Neural progenitor cell (in vitro differentiated cells): ENCODE measurements around the gene PIGO.

Experiments
- EZH2 ChIP-seq: fragments of 200-600 bp; sonication (generic); IDR thresholded peaks from 2 replicates; pipeline ENCODE4 v1.6.1; 2017; ENCODE audit warnings: antibody characterized with exemption, mild to moderate bottlenecking, moderate library complexity
- EZH2phosphoT487 ChIP-seq: fragments of 200-600 bp; sonication (generic); IDR thresholded peaks from 2 replicates; pipeline ENCODE4 v1.6.1; 2017; ENCODE audit warnings: antibody characterized with exemption
- TF ChIP-seq, protein P1 (sequence below): fragments of 200-600 bp; sonication (generic); IDR thresholded peaks from 2 replicates; pipeline ENCODE4 v1.5.1; 2017; ENCODE audit warnings: antibody characterized with exemption, mild to moderate bottlenecking

DNA sequence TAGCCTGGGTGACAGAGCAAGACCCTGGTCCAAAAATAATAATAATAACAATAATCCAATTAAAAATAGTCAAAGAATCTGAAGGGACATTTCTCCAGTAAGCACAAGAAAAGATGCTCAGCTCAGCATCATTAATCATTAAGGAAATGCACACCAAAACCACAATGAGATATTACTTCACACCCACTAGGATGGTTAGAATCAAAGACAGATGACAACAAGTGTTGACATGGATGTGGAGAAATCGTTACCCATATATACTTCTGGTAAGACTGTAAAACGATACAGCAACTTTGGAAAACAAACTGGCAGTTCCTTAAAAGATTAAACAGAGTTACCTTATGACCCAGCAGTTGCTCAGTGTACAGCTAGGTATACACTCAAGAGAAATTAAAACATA is 11.3 kb downstream of the PIGO start:
- TF ChIP-seq, protein P1, sequence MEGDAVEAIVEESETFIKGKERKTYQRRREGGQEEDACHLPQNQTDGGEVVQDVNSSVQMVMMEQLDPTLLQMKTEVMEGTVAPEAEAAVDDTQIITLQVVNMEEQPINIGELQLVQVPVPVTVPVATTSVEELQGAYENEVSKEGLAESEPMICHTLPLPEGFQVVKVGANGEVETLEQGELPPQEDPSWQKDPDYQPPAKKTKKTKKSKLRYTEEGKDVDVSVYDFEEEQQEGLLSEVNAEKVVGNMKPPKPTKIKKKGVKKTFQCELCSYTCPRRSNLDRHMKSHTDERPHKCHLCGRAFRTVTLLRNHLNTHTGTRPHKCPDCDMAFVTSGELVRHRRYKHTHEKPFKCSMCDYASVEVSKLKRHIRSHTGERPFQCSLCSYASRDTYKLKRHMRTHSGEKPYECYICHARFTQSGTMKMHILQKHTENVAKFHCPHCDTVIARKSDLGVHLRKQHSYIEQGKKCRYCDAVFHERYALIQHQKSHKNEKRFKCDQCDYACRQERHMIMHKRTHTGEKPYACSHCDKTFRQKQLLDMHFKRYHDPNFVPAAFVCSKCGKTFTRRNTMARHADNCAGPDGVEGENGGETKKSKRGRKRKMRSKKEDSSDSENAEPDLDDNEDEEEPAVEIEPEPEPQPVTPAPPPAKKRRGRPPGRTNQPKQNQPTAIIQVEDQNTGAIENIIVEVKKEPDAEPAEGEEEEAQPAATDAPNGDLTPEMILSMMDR = no peak
- TF ChIP-seq EZH2 (no peak), EZH2phosphoT487 (no peak)
